ENCODE results near the gene USP11.
A peak's percentile ranks its signal among the peaks of the same experiment; 100 is the strongest.

The USP11 gene

GRCh38 chrX:47204970-47205369, 27.8 kb upstream of the USP11 start:
- DNase-seq (ENCODE audit: low spot score): no peak

GRCh38 chrX:47206316-47206715, 26.5 kb upstream of the USP11 start:
- no peak for DNase-seq (ENCODE audit: low spot score)

- DNase-seq (ENCODE audit: low spot score): no peak
Observed at GRCh38 chrX:47208108-47208507, 24.7 kb upstream of the USP11 start.

GRCh38 chrX:47209508-47210238, 23.1 kb upstream of the USP11 start:
- DNase-seq (ENCODE audit: low spot score): no peak

- no peak for DNase-seq (ENCODE audit: low spot score)
Observed at GRCh38 chrX:47210661-47211425, 22.0 kb upstream of the USP11 start.

- DNase-seq (ENCODE audit: low spot score): no peak
Observed at GRCh38 chrX:47212381-47213293, 20.2 kb upstream of the USP11 start.

- no peak for DNase-seq (ENCODE audit: low spot score)
Observed at GRCh38 chrX:47214435-47215077, 18.3 kb upstream of the USP11 start.

GRCh38 chrX:47215291-47215900, 17.4 kb upstream of the USP11 start:
- no peak for DNase-seq (ENCODE audit: low spot score)

- DNase-seq (ENCODE audit: low spot score): no peak
Observed at GRCh38 chrX:47216393-47216925, 16.4 kb upstream of the USP11 start.

GRCh38 chrX:47217121-47217851, 15.5 kb upstream of the USP11 start:
- DNase-seq (ENCODE audit: low spot score): no peak

GRCh38 chrX:47217852-47218279, 14.9 kb upstream of the USP11 start:
- DNase-seq (ENCODE audit: low spot score): peak; percentile 77

- DNase-seq (ENCODE audit: low spot score): peak; percentile 71
Observed at GRCh38 chrX:47218280-47218919, 14.4 kb upstream of the USP11 start, which contains the start of gene CDK16. Gene CDK16, plus strand, starts transcription at chrX:47218681. Its CDS starts 4,877 bp downstream, at chrX:47223558.

GRCh38 chrX:47218920-47219815, 13.6 kb upstream of the USP11 start:
- no peak for DNase-seq (ENCODE audit: low spot score)

- DNase-seq (ENCODE audit: low spot score): no peak
Observed at GRCh38 chrX:47221756-47222155, 11.1 kb upstream of the USP11 start.

- DNase-seq (ENCODE audit: low spot score): no peak
Observed at GRCh38 chrX:47222751-47223350, 10.0 kb upstream of the USP11 start.

GRCh38 chrX:47223476-47224250, 9.1 kb upstream of the USP11 start:
- DNase-seq (ENCODE audit: low spot score): no peak

GRCh38 chrX:47224266-47224895, 8.4 kb upstream of the USP11 start:
- DNase-seq (ENCODE audit: low spot score): no peak

Measured in HuH-7.5 (cell line).